ENCODE data around the gene MAP7D2.

GRCh38 chrX:20129547-20129946 is 12.8 kb upstream of the MAP7D2 start:
- TF ChIP-seq CTCF (IDR thresholded peaks at IDR 0.05) (no peak), REST (IDR thresholded peaks at IDR 0.05; ENCODE audit: insufficient read depth in 1 of 2, low read depth in 2 of 2, low read length in 1 of 2) (no peak), POLR2AphosphoS5 (IDR thresholded peaks at IDR 0.05; ENCODE audit: low read depth, low read length) (no peak), TCF7L2 (IDR thresholded peaks at IDR 0.05; ENCODE audit: low read depth, low read length) (no peak), SIN3A (IDR thresholded peaks at IDR 0.05; ENCODE audit: borderline replicate concordance, insufficient read depth, low read depth, low read length) (no peak)

Data from Panc1 (cell line).